Tibial nerve (tissue), 4 donors: ENCODE data around the gene MAP3K14. TPM values are rescaled to one million over a fixed set of nuclear protein-coding genes. Genes with fewer than 3 reads are reported as not detected.
"Not testable (repeated sequence)": the region's sequence is repeated elsewhere in the genome, so short reads cannot be mapped to it uniquely, and the experiment has no call there.

Experiments used
- DNase-seq, 2 donors: peaks; one replicate each; pipeline ENCODE4 v3.0.0-alpha.2; 2019; ENCODE audit warnings: low spot score in 2 of 2
- H3K27ac ChIP-seq, 4 donors: fragments of 200-600 bp; sonication (generic) in 3 of 4; one replicate each; pipeline ENCODE4 v1.5.1; 2017 to 2019; ENCODE audit warnings: mild to moderate bottlenecking in 1 of 4
- H3K27me3 ChIP-seq, 2 donors: fragments of 200-600 bp; sonication (generic) in 1 of 2; one replicate each; pipeline versions ENCODE4 v1.5.1 to v1.6.0; 2017 to 2019
- H3K36me3 ChIP-seq, 3 donors: fragments of 200-600 bp; sonication (generic); one replicate each; pipeline ENCODE4 v1.5.1; 2018 to 2019
- H3K4me1 ChIP-seq, 4 donors: fragments of 200-600 bp; sonication (generic) in 3 of 4; one replicate each; pipeline ENCODE4 v1.5.1; 2017 to 2019
- H3K4me3 ChIP-seq, 4 donors: fragments of 200-600 bp; sonication (generic) in 3 of 4; one replicate each; pipeline ENCODE4 v1.5.1; 2017 to 2019; ENCODE audit warnings: mild to moderate bottlenecking in 1 of 4, moderate library complexity in 1 of 4
- H3K9me3 ChIP-seq, 4 donors: fragments of 200-600 bp; sonication (generic) in 3 of 4; one replicate each; pipeline ENCODE4 v1.5.1; 2017 to 2019
- CTCF ChIP-seq, 5 experiments: fragments of 200-600 bp in 3 of 5; fragments of 450-650 bp in 2 of 5; sonication (generic) in 3 of 5; IDR thresholded peaks; one replicate each; pipeline ENCODE4 v1.5.1; 2016 to 2019; ENCODE audit warnings: antibody characterized with exemption in 5 of 5, mild to moderate bottlenecking in 3 of 5, moderate library complexity in 2 of 5
- EP300 ChIP-seq, 2 donors: sonication (generic); formaldehyde crosslinking; IDR thresholded peaks; one replicate each; pipeline ENCODE4 v1.6.1; 2017; ENCODE audit warnings: antibody characterized with exemption in 2 of 2, mild to moderate bottlenecking in 1 of 2
- POLR2A ChIP-seq, 2 donors: fragments of 450-650 bp; IDR thresholded peaks; one replicate each; pipeline ENCODE4 v1.6.1; 2017; ENCODE audit warnings: antibody characterized with exemption in 2 of 2, mild to moderate bottlenecking in 2 of 2, moderate library complexity in 2 of 2
- WGBS, 2 donors: methylation state at CpG; one replicate each; pipeline ENCODE4 v1.1.5; 2018; 5-methylcytosine and 5-hydroxymethylcytosine counted together
- total RNA-seq, 4 donors: library from RNA; depleted of rRNA; stranded (reverse); fragments of >200 nt; gene quantifications; one replicate each; pipeline ENCODE4 v1.1.0, GENCODE V29; 2016

Gene MAP3K14
- total RNA-seq, 4 donors from 2014 or later, result 9.6 to 15.6 (median 13.3) TPM

GRCh38 chr17:45305530-45306087, 11.2 kb downstream of the MAP3K14 start:
- TF ChIP-seq EP300 (IDR thresholded peaks at IDR 0.05) (no peak), POLR2A (IDR thresholded peaks at IDR 0.05) (no peak), CTCF (IDR thresholded peaks at IDR 0.05) (no peak)
- no peak overlapping the region for H3K4me3 ChIP-seq
- peaks cover 2 to 76% (median 61%) of the 10 kb centered on the region in 4 donors for H3K4me1 ChIP-seq
- peak overlapping the region in 3 of 4 donors; percentile 77 to 93 (median 90) for H3K27ac ChIP-seq
- H3K27me3 ChIP-seq, result no peaks in the 10 kb centered on the region
- no peaks in the 10 kb centered on the region for H3K36me3 ChIP-seq
- no peaks in the 10 kb centered on the region for H3K9me3 ChIP-seq
- no peak for DNase-seq
- 55 to 59% methylated on average over 3 of the region's 3 CpGs for WGBS, 2 donors

GRCh38 chr17:45302649-45303173, 14.1 kb downstream of the MAP3K14 start:
- peak overlapping the region in 3 of 4 donors; percentile 48 to 67 (median 62) for H3K27ac ChIP-seq
- H3K9me3 ChIP-seq, result no peaks in the 10 kb centered on the region
- H3K27me3 ChIP-seq, result no peaks in the 10 kb centered on the region
- peaks cover 0 to 76% (median 57%) of the 10 kb centered on the region in 4 donors for H3K4me1 ChIP-seq
- TF ChIP-seq CTCF (IDR thresholded peaks at IDR 0.05), result no peak
- peak in 1 of 2 donors; percentile 10 for TF ChIP-seq EP300 (IDR thresholded peaks at IDR 0.05)
- peak in 1 of 2 donors; percentile 39 for DNase-seq
- WGBS, 2 donors, result 66 to 75% methylated on average over 10 of the region's 10 CpGs
- H3K4me3 ChIP-seq, result no peak overlapping the region
- no peaks in the 10 kb centered on the region for H3K36me3 ChIP-seq

GRCh38 chr17:45302220-45302619, 14.6 kb downstream of the MAP3K14 start:
- WGBS, 2 donors, result 79 to 84% methylated on average over 9 of the region's 9 CpGs

GRCh38 chr17:45301674-45302073, 15.1 kb downstream of the MAP3K14 start:
- no peak for DNase-seq
- TF ChIP-seq EP300 (IDR thresholded peaks at IDR 0.05) (no peak), POLR2A (IDR thresholded peaks at IDR 0.05) (no peak), CTCF (IDR thresholded peaks at IDR 0.05) (no peak)
- H3K4me3 ChIP-seq, result no peak overlapping the region
- no peaks in the 10 kb centered on the region for H3K36me3 ChIP-seq
- H3K27me3 ChIP-seq, result no peaks in the 10 kb centered on the region
- 94 to 96% methylated on average over 4 of the region's 4 CpGs for WGBS, 2 donors
- peaks cover 0 to 75% (median 52%) of the 10 kb centered on the region in 4 donors for H3K4me1 ChIP-seq
- H3K27ac ChIP-seq, result peak overlapping the region in 3 of 4 donors; percentile 48 to 67 (median 62)
- H3K9me3 ChIP-seq, result no peaks in the 10 kb centered on the region

More at GRCh38 chr17:45302220-45302619, 14.6 kb downstream of the MAP3K14 start:
- H3K27me3 ChIP-seq, DNase-seq, H3K9me3 ChIP-seq, H3K4me3 ChIP-seq, H3K36me3 ChIP-seq: not testable (repeated sequence)
- Histone ChIP-seq H3K4me1 (peaks cover 0 to 75% (median 53%) of the 10 kb centered on the region in 4 donors), H3K27ac (peak overlapping the region in 3 of 4 donors; percentile 48 to 67 (median 62))

- H3K4me3 ChIP-seq, result no peak overlapping the region
- WGBS, 2 donors, result 76 to 81% methylated on average over 7 of the region's 7 CpGs
- H3K4me1 ChIP-seq, result peaks cover 0 to 76% (median 55%) of the 10 kb centered on the region in 4 donors
- no peaks in the 10 kb centered on the region for H3K9me3 ChIP-seq
- no peak for DNase-seq
- no peaks in the 10 kb centered on the region for H3K27me3 ChIP-seq
- TF ChIP-seq POLR2A (IDR thresholded peaks at IDR 0.05), result no peak
- no peak for TF ChIP-seq CTCF (IDR thresholded peaks at IDR 0.05)
- TF ChIP-seq EP300 (IDR thresholded peaks at IDR 0.05), result no peak
- H3K27ac ChIP-seq, result peak overlapping the region in 2 of 4 donors; percentile 32 to 71
- no peaks in the 10 kb centered on the region for H3K36me3 ChIP-seq
Measured at GRCh38 chr17:45300060-45300751, 16.6 kb downstream of the MAP3K14 start.
